Sciatic nerve (tissue), 2 donors: ENCODE measurements around the gene HIF1AN. TPM values are rescaled to one million over a fixed set of nuclear protein-coding genes. Genes with fewer than 3 reads are reported as not detected.

ENCODE experiments used
- ATAC-seq: fragments of 200-7000 bp; cut with Tn5 transposase; one replicate; pipeline ENCODE4 v1.9.1; 2020; ENCODE audit warnings: mild to moderate bottlenecking, moderate library complexity
- DNase-seq: peaks from one replicate; pipeline ENCODE4 v3.0.0-alpha.2; 2020; ENCODE audit warnings: low spot score
- intact Hi-C: fragments of 100-400 bp; cut with DNase I; formaldehyde crosslinking; loops from one replicate; pipeline ENCODE4 v1.14.2; 2022
- total RNA-seq: library from RNA; stranded (reverse); fragmentation: NEBNext Ultra II Directional; extraction: Animal tissue kit (Norgen Biotek cat#: 25700); gene quantifications from one replicate; pipeline ENCODE4 v1.2.1, GENCODE V29; 2021
- donor health status: DM: no; HTN: no; CAD: no.
- donor health status: DM: no; HTN: no; CAD: no.

HIF1AN gene
- 34.2 TPM for total RNA-seq

DNA sequence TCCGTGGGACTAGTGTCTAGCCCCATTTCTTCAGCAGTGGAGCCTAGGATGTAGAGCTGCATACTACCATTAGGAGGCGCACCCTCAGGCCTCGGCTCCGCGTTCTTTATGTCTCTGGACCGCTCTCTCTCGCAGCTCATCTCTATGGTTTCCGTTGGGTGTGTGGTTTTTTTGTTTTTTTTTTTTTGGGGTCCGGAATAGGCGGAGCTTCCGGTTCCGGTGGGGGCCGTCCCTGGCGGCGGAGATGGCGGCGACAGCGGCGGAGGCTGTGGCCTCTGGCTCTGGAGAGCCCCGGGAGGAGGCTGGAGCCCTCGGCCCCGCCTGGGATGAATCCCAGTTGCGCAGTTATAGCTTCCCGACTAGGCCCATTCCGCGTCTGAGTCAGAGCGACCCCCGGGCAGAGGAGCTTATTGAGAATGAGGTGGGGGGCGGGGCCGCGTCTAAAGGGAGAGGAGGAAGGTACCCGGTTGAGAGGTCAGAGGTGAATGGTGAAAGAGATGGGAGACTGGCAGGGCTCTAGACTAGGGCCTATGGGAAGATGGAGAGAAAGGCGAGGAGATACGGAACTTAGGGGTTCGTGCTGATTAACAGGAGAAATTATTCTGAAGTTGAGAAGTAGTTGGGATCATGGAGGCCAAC is at the start of gene HIF1AN:
HIF1AN (plus strand) TSS at position 229 of the 639 bp plus-strand sequence; CDS start at position 245, 16 bp downstream.
- peak; percentile 99 for ATAC-seq
- intact Hi-C loops: no loop called here

DNA sequence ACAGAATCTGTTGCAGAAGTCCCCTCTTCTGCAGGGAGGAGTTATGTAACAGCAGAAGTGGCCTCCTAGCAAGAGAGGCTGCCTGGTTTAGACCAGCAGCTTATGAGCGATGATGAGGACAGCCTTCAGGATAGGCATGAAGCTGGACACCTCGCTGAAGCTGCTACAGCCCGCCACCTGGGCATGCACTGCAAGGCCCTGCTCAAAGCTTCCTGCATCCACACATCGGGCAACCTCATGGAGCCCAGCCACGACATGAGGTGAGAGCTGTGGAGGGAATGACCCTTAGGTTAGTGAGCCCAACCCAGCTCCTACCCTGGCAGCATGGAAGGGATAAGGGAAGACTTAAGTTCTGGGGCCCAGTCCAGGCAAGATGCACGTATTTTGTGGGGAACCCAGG is 48.2 kb upstream of the HIF1AN start:
- no peak for ATAC-seq
- intact Hi-C loops: no loop called here
- no peak for DNase-seq

More for the DNA sequence above, at the start of gene HIF1AN:
- DNase-seq: peak; percentile 90

DNA sequence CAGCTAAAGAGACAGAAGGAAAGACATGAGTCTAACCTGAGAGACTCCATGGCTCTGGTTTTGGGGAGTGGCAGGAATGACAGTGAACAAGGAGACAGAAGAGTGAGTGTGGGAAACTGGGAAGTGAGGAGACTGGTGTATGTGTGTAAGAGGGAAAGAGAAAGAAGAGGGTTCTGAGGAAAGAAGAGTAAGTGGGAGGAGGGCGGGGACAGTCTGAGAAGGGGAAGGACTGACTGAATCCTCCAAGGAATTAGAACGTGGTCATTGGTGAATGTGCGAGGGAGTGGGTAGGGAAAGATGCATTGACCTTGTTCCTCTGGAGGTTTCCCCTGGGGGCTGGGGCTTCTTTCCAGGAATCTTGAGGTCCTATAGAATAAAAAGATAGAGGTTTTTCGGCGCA is 46.3 kb upstream of the HIF1AN start:
- intact Hi-C loops: no loop called here
- DNase-seq (no peak), ATAC-seq (no peak)

DNA sequence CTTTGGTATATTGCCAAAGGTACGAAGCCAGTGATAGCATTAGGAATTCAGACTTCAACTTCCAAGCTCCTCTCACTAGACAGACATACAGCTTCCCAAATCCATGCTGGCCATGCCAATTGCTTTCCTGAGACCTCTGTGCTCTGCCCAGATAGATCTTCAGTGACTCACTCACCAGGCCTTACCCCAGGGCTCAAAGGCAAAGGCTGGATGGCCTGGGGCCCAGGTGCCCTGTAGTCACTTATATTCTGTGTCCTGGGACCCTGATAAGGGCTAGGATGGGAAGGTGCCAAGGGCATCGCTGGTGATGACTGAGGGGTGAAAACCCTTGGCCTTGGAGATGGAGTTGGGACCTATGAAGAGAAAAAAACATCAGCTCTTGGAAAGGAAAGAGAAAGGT is 45.2 kb upstream of the HIF1AN start:
- DNase-seq (no peak), ATAC-seq (no peak)
- intact Hi-C loops: no loop called here

DNA sequence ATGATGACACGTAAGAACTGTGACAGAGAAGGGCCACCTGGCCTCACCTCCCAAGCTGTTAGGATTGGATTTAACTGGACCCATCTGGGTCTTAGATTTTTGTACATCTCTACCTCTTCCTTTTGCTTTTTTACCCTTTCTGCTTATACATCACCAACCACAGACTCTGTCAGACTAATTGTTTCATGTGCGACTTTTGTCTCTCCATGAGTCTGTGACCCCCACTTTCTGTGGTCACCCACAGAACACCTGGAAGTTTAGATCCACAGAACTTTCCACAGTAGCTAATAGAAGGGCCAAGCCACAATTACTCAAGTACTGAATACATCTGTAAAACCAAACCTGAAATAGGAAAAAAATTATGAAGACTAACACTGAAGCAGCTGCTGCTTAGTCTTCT is 39.2 kb upstream of the HIF1AN start:
- DNase-seq (no peak), ATAC-seq (no peak)
- intact Hi-C loops: no loop called here

DNA sequence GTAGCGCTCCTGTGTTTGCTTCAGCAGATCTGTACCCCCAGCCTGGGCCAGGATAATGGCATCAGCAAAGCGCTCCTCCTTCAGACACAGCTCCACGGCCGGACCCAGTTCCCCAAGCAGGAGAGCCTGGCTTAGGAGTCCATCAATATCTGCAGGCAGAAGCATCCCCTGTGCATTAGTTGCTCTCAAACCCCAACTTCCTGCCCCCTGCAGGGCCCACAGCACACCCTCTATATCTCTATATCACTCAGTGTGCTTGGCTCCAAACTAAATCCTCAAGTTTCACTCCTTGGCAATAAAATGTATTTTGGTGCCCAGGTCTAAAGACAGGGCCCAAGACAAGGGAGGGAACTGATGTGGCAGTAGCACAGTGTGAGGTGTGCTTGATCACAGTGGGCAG is 37.7 kb upstream of the HIF1AN start:
- intact Hi-C loops: no loop called here
- ATAC-seq: no peak
- DNase-seq: no peak

DNA sequence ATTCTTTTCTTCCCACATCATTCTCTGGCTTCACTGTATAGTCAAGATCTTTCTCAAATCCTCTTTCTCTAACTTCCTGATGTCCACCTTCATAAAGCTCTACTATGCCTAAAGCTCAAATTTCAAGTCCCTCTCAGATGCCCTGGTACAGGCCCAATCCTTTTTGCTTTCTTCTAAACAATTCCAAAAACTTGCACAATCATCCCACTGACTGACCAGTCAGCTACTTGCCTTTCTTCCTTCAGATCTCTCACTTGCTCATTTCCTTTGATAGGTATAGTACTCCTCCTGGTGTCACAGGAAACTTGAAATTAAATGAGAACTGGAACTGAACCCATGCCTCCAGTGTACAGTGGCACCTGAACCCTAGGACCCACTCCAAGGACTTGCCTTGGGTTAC is 34.3 kb upstream of the HIF1AN start:
- intact Hi-C loops: no loop called here
- no peak for DNase-seq
- no peak for ATAC-seq

DNA sequence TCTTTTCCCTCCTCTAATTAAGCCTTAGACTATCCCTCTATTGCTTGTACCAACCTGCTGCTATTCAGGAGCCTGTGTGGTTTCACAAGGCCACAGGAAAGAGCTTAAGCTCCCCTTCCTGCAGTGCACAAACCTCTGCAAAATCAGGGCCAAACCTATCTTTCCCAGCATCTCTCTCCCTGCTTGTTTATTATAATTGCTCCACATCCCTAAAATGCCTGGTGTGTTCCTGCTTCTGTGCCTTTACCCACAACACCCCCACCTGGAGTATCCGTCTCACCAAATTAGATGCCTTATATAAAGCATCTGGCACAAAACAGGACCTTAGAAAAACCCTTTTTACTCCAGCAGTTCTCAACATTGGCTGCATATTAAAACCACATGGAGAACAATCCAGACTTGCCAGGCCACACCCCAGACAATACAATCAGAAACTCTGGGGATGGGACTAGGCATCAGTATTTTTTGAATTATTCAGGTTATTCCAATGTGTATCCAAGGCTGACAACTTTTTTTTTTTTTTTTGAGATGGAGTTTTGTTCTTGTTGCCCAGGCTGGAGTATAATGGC is 32.7 kb upstream of the HIF1AN start:
- intact Hi-C loops: no loop called here
- ATAC-seq (no peak), DNase-seq (no peak)

DNA sequence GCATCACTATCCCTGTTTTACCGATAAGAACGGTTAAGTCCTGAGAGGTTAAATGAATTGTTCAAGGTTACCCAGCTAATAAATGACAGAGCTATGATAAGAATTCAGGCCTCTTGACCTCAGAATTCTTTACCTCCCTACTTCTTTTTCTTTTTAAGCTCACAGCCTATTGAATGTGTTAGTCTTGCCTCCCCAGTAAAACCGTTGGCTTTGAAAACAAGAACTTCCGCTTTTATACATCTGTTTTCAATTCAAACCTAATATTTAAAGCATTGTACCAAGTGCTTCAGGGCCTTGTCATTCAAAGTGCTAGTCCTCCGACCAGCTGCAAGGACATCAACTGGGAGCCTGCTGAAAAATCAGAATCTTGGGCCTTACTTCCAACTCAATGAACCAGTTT is 31.6 kb upstream of the HIF1AN start:
- intact Hi-C loops: no loop called here
- DNase-seq: no peak

DNA sequence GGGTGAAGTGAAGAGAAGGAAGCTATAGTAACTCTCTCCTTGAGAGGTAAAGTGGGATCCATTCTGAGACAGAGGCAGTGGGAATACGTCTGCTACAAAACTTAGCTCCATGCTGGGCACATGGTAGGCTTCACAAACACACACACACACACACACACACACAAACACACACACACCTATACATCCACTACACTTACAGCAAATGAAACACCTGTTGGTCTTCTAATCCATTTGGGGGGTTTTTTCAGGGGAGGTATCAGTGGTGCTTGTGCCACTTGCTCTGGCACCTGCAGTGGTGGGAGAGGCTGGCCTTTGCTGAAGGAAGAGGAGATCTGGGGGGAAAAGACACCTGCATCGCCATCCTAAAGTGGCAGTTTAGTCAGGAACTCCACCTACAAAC is 30.6 kb upstream of the HIF1AN start:
- intact Hi-C loops: no loop called here
- ATAC-seq: no peak
- no peak for DNase-seq

More for the DNA sequence above, 31.6 kb upstream of the HIF1AN start:
- ATAC-seq: no peak

DNA sequence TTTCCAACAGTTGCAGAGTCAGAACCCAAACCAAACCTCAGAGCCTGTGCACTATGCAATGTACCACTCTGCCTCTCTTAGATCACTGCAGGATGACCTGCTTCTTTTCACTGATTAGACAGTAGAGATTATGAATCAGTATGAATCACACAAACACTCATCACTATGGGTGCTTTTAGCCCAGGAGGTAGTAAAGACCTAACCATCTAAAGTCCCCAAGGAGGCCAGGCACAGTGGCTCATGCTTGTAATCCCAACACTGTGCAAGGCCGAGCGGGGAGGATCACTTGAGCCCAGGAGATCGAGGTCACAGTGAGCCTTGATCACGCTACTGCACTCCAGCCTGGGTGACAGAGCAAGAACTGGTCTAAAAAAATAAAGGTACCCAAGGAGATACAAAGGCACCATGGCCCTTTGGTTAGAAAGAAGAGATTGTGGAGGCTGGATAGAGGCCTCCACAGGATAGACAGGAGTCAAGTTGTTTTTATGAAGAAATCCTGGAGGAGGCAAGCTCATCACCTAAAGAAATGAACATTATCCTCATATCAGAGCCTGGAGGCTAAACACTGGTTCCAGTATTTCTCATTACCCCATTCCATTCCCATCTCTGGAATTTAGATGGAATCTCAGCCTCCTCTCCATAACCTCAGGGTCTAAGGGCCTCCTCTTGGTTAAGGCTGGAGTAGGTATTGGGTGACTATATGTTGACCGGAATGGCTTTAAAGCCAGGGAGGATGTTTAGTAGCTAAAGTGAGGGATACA is 29.0 kb upstream of the HIF1AN start:
- intact Hi-C loops: no loop called here
- DNase-seq (no peak), ATAC-seq (no peak)

DNA sequence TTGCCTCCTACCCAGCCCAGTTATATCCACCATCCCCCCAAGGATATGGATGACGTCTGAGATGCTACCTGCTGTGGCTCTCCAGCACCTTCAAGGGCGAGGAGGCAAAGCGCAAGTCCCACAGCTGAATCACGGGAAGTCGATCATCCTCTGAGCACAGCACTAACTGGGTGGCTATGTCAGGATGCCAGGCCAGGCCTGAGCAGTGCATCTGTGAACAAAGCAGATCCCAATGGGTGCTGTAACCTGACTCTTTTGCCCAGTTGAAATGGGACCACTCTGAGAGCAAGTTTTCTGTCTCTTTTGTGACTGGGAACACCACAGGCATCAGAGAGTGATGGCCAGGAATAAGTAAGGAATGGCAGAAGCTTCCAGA is 28.4 kb upstream of the HIF1AN start:
- ATAC-seq (no peak), DNase-seq (no peak)
- intact Hi-C loops: no loop called here

DNA sequence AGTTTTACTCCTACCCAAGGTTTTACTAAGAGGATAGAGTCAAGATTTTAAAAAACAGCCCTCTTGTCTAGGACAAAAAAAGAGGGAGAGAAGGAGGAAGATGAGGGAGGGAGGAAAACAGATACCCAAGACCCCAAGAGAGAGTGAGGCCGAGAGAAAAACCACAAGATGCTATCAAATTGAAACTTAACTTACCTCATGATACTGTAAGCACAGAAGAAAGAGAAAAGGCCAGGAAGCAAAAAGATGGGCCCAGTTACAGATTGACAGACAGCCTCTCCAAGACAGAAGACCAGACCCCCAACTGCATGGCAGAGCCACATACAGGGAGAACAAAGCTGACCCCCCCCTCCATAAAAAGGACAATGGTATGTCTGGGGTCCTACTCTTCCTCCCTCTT is 27.5 kb upstream of the HIF1AN start:
- ATAC-seq: no peak
- intact Hi-C loops: no loop called here
- no peak for DNase-seq

DNA sequence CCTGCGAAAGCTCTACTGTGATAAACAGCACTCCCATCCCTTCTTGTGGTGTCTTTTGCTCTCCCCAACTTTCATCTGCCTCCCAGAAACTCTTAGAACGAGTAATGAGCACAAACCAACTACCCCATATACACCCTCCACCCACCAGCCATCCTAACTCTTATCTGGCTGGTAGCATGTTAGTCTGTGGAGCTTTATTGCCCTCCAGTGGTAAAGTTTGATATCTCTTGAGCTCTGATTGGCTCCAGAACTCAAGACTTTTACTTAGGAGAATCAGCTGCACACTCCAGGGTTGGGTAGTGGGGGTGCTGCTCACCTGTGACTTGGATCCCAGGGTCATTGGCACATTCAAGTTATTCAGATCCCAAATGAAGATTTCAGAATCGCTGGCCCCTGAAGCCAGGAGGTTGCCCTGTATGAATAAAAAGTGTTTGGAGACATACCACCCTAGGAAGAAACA is 27.0 kb upstream of the HIF1AN start:
- no peak for DNase-seq
- intact Hi-C loops: no loop called here
- ATAC-seq: no peak

DNA sequence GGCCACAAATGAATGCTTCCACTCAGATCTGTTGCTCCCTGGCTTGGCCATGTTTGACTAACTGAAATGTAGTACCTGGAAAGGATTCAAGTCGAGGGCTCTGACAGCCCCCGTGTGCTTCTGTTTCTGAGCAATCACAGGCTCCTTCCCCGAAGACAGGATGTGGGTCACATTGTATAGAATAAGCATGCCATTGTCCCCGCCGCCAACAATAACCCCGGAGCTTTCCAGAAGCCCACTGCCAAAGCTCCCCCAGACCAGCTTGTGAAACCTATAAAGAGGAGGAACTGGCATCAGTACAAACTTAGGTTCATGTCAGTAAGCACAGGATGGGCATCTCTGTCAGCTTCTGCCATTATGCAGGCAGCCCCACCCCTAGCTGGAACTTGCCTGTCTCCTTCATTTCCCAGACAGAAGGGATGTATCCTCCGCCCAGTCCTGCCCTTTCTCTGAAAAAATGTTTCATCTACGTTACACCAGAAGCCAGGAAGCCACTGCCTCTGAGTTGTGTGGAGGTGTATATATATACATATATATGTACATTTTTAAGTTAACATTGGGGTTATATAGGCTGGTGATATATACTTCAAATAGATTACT is 26.4 kb upstream of the HIF1AN start:
- ATAC-seq (no peak), DNase-seq (no peak)
- intact Hi-C loops: no loop called here

DNA sequence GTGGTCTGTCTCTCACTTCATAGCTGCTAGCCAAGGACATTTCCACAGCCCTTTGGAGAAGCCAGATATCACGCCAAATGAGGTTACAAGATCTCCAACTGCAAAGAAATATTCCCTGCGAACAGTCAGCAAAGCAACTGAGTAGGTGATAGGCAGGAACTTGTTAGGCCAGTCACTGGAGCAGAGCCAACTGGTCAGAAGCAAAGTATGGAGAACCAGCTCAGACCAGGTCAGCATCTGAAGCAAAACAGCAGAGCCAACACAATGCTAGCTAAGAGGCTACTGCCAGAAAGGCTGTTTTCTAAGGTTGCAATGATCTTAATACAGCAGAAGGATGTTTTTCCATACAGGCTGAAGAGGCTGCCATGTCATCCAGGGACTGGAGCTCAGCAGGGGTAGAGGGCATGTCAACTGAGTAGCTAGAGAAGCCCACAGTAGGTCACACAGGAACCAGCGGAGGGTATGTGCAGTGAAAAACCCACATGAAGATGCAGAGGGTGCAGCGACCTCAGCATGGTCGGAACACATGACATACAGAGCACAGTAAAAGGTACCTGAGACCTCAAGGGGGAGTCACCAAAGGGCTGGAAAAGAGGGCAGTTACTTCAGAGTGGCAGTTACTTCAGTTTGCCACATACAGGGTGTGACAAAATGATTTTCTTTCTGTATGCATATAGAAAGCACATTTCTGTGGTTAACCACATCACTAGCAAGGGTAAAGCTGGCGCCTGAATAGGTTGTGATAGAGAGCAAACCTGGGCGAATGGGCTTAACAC is 25.0 kb upstream of the HIF1AN start:
- DNase-seq (no peak), ATAC-seq (no peak)
- intact Hi-C loops: loop anchor here (10.0 kb wide), 1 partner anchor 76 kb away; no protein-coding TSS in a partner anchor

DNA sequence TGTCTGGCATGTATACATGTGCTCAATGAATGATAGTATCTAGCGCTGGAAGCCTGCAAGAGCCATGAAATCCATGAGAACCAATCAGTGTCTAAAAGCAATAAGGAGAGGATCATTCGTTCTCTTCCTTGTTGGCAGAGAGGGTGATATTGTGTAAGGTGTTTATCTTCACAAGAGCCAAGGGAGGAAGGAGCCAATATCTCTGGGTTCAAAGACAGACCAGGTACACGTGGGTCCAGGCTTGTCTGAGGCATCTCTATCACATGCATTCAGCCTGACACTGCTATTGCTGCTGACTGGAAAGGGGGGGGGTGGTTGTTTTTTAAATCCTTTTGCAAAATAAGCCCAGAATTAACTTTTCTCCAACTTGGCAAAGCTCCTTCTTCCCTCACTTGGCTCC is 20.1 kb upstream of the HIF1AN start:
- DNase-seq (no peak), ATAC-seq (no peak)
- intact Hi-C loops: loop anchor here (10.0 kb wide), 1 partner anchor 81 kb away; no protein-coding TSS in a partner anchor

DNA sequence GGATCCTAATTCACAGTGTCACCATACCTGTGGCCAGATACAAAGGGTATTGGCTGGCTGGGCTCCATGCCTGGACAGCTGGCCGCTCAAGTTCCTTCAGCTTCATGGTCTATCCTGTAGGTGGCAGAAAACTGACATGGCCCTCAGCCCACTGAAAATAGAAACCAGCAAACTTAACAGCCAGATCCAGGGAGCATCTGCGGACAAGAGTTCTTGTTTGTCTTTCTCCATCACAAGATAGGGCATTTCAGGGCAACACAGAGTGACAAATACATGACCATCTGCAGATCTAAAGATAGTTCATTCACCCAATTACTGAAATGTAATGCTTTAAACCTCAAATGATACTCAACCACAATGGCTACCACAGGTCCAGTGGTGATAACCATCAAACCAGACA is 18.9 kb upstream of the HIF1AN start:
- intact Hi-C loops: loop anchor here (10.0 kb wide), 1 partner anchor 82 kb away; no protein-coding TSS in a partner anchor
- no peak for ATAC-seq
- no peak for DNase-seq

DNA sequence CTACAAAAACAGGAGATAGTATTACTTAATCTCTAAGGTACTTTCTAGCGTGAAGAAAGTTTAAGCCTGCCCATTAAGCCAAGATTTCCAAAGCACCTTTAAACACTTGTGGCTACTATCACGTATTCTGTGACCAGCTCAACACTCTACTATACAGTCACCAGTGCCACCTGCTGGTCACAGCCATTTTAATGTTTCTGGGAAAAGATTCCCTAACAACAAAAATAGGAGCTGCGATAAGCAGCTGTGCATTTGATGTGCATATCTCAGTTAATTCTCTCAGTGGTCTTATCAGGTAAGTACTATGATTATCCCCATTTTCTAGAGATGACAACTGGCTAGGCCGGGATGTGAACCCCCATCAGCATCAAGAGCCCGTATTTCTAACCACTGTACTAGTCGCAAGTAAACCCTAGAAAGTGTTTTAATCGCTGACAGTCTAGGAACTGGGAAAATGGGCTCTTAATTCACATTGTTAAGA is 16.9 kb upstream of the HIF1AN start:
- intact Hi-C loops: loop anchor here (10.0 kb wide), 1 partner anchor 84 kb away; no protein-coding TSS in a partner anchor
- peak; percentile 83 for ATAC-seq
- DNase-seq: peak; percentile 82
